Endothelial cell (in vitro differentiated cells): Measurements from ENCODE around the gene SLC35F4. TPM values are rescaled to one million over a fixed set of nuclear protein-coding genes. Genes with fewer than 3 reads are reported as not detected.

Experiments
- DNase-seq: peaks from one replicate; pipeline ENCODE4 v3.0.0; 2021; ENCODE audit warnings: low spot score
- H3K27ac Mint-ChIP-seq: one replicate; pipeline ENCODE4 v1.8.0; 2021; ENCODE audit warnings: mixed read lengths, inconsistent platforms; ENCODE audit not compliant: unreplicated experiment
- H3K27me3 Mint-ChIP-seq: one replicate; pipeline ENCODE4 v1.8.0; 2021; ENCODE audit warnings: mild to moderate bottlenecking, moderate library complexity, mixed read lengths, inconsistent platforms; ENCODE audit not compliant: unreplicated experiment
- H3K36me3 Mint-ChIP-seq: one replicate; pipeline ENCODE4 v1.8.0; 2021; ENCODE audit warnings: mild to moderate bottlenecking, low read depth, mixed read lengths, inconsistent platforms; ENCODE audit not compliant: unreplicated experiment
- H3K4me1 Mint-ChIP-seq: one replicate; pipeline ENCODE4 v1.8.0; 2021; ENCODE audit warnings: mild to moderate bottlenecking, mixed read lengths, inconsistent platforms; ENCODE audit not compliant: unreplicated experiment
- H3K4me3 Mint-ChIP-seq: one replicate; pipeline ENCODE4 v1.8.0; 2021; ENCODE audit warnings: mild to moderate bottlenecking, mixed read lengths, inconsistent platforms; ENCODE audit not compliant: unreplicated experiment
- H3K9me3 Mint-ChIP-seq: one replicate; pipeline ENCODE4 v1.8.0; 2021; ENCODE audit warnings: mixed read lengths, inconsistent platforms; ENCODE audit not compliant: unreplicated experiment
- CTCF ChIP-seq: fragments of 200-600 bp; sonication (generic); IDR thresholded peaks from one replicate; pipeline ENCODE4 v1.5.0; 2021; ENCODE audit warnings: antibody characterized with exemption; ENCODE audit not compliant: unreplicated experiment
- total RNA-seq: library from RNA; stranded (reverse); fragmentation: NEBNext Ultra II Directional; extraction: Animal tissue kit (Norgen Biotek cat#: 25700); gene quantifications from one replicate; pipeline ENCODE4 v1.2.1, GENCODE V29; 2021; ENCODE audit not compliant: unreplicated experiment

The SLC35F4 gene
- total RNA-seq, 1 donor from 2014 or later: not detected

DNA sequence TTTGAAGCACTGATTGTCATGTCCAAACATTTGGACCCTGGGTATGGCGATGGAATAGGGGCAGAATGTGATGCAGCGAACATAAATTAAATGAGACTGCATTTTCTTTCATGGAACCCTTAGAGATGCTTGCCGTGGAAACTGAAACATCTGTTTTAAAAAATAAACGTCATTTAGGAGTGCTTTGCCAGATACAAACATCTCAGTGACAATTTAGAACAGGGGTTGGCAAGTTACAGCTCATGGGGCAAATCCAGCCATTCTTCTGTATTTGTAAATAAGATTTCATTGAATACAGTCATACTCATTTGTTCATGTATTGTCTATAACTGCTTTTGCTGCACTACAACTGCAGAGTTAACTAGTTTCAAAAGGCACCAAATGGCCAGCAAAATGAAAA, 51.2 kb downstream of the SLC35F4 start:
- Mint-ChIP-seq H3K27ac (no peak overlapping the region), H3K9me3 (no peaks in the 10 kb centered on the region), H3K27me3 (no peaks in the 10 kb centered on the region), H3K4me3 (no peak overlapping the region), H3K36me3 (no peaks in the 10 kb centered on the region), H3K4me1 (no peaks in the 10 kb centered on the region)
- no peak for TF ChIP-seq CTCF
- DNase-seq: no peak

- Mint-ChIP-seq H3K4me1 (no peaks in the 10 kb centered on the region), H3K27me3 (no peaks in the 10 kb centered on the region), H3K27ac (no peak overlapping the region), H3K4me3 (no peak overlapping the region), H3K9me3 (no peaks in the 10 kb centered on the region), H3K36me3 (no peaks in the 10 kb centered on the region)
- no peak for DNase-seq
- no peak for TF ChIP-seq CTCF
Measured at GRCh38 chr14:57812741-57813140, 53.2 kb downstream of the SLC35F4 start.

DNA sequence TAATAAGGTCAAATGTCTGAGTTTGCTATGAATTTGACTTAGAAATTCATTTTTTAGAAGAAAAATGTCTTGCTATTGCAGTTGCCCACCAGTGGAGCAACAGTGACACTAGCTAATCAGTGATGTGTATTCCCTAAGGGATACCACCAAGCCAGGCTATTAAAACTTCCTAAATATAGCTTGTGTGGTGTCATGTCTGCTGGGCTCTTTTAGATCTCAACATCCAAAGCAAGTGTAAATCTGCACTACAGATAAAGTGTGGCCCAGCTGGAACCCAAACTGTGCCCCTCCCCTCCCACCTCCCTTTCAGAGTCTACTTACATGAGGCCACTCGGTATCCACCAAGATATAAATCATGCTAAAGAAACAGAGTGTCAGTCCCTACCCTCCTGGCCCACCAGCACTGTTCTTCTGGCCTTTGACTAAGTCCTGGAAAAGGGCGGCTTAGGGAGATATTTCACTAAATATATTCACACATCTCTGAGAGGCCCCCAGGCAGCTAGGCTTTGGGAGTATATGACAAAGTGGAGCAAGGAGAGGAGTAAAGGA, 53.8 kb downstream of the SLC35F4 start:
- Mint-ChIP-seq H3K4me1 (no peaks in the 10 kb centered on the region), H3K27ac (no peak overlapping the region), H3K36me3 (no peaks in the 10 kb centered on the region), H3K9me3 (no peaks in the 10 kb centered on the region), H3K27me3 (no peaks in the 10 kb centered on the region), H3K4me3 (no peak overlapping the region)
- no peak for DNase-seq
- no peak for TF ChIP-seq CTCF

DNA sequence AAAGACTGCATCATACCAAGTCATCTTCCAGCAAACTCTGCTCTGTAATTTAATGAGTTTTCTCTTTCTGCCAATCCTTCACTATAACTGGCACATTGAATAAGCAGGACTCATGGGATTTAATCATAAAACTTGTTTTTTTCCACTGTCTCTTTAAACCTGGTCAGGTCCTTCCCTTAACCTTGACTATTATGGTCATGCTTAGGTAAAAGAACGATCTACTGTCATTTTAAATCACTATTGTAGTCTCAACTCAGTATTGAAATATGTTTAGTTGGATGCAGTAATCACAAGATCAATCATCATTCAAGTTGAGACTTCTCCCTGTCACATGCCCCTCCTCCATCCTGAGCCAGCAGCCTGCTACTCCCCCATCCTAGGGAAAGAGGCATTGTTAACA, 56.1 kb downstream of the SLC35F4 start:
- Mint-ChIP-seq H3K4me3 (no peak overlapping the region), H3K27me3 (no peaks in the 10 kb centered on the region), H3K36me3 (no peaks in the 10 kb centered on the region), H3K27ac (no peak overlapping the region), H3K9me3 (no peaks in the 10 kb centered on the region), H3K4me1 (no peaks in the 10 kb centered on the region)
- no peak for DNase-seq
- no peak for TF ChIP-seq CTCF

DNA sequence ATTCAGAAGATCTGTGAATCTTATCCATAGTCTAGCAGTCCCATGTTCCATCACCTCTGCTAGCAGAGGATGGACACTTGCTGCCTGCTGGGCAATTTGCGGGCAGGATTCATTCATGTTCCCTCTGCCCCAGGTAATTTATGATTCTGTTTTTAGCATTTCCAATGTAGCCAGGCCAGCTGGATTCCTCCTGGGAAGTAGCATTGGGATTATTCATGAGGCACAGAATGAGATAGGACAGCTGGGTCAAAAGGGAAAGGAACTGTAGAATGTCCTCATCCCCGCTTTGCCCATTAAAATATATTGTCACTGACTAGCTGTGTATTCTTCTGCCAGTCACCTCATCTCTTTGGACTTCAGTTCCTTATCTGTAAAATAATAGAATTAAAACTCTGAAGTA, 68.7 kb downstream of the SLC35F4 start:
- TF ChIP-seq CTCF: no peak
- Mint-ChIP-seq H3K27ac (no peak overlapping the region), H3K27me3 (no peaks in the 10 kb centered on the region), H3K4me3 (no peak overlapping the region), H3K36me3 (no peaks in the 10 kb centered on the region), H3K4me1 (no peaks in the 10 kb centered on the region), H3K9me3 (no peaks in the 10 kb centered on the region)
- no peak for DNase-seq
